SH-SY5Y (cell line): Measurements from ENCODE around the gene HMCN2.

ENCODE experiments used
- GATA2 ChIP-seq: IDR thresholded peaks from 2 replicates; pipeline ENCODE4 v1.6.1; 2011; ENCODE audit warnings: mild to moderate bottlenecking, low read depth, low read length
- GATA3 ChIP-seq: IDR thresholded peaks from 2 replicates; pipeline ENCODE4 v1.6.1; 2011; ENCODE audit warnings: low read depth, mild to moderate bottlenecking, low read length, moderate library complexity

GRCh38 chr9:130380920-130381469 lies 115.4 kb downstream of the HMCN2 start:
- TF ChIP-seq GATA2 = no peak
- TF ChIP-seq GATA3 = no peak
